ENCODE data around the gene PPP1R3E. TPM values are rescaled to one million over a fixed set of nuclear protein-coding genes. Genes with fewer than 3 reads are reported as not detected.

PPP1R3E gene
- total and polyA plus RNA-seq, 2 experiments from 2014 or later = 4.6 to 6.1 TPM

GRCh38 chr14:23319746-23320583 is 17.3 kb upstream of the PPP1R3E start:
- Histone ChIP-seq H3K27ac (peak overlapping the region; percentile 93), H3K79me2 (peaks cover 28% of the 10 kb centered on the region), H3K4me1 (ENCODE audit: insufficient read depth) (peaks cover 14% of the 10 kb centered on the region), H3K36me3 (replicated peaks; ENCODE audit: insufficient read depth, low read depth) (no peaks in the 10 kb centered on the region), H3K4me2 (peak overlapping the region; percentile 69), H3K9me3 (ENCODE audit: low read depth) (no peaks in the 10 kb centered on the region), H3K27me3 (no peaks in the 10 kb centered on the region), H3K9me2 (replicated peaks; ENCODE audit: insufficient read depth) (no peaks in the 10 kb centered on the region), H3K4me3 (no peak overlapping the region), H2AFZ (peak overlapping the region; percentile 20), H4K20me1 (ENCODE audit: insufficient read depth, poor library complexity, severe bottlenecking) (peaks cover 12% of the 10 kb centered on the region)
- TF ChIP-seq CTCF (IDR thresholded peaks at IDR 0.05; ENCODE audit: poor library complexity) = no peak
- no peak for TF ChIP-seq EZH2phosphoT487 (IDR thresholded peaks at IDR 0.05; ENCODE audit: low read depth, severe bottlenecking, unreplicated experiment)
- no peak for TF ChIP-seq EZH2 (IDR thresholded peaks at IDR 0.05; ENCODE audit: borderline replicate concordance)
- WGBS (ENCODE audit: low lambda C conversion rate, missing lambda C conversion rate) = 98% methylated on average over 17 of the region's 17 CpGs
- no peak for DNase-seq (ENCODE audit: low spot score)

- DNase-seq (ENCODE audit: low spot score) = no peak
- TF ChIP-seq EZH2phosphoT487 (IDR thresholded peaks at IDR 0.05; ENCODE audit: low read depth, severe bottlenecking, unreplicated experiment) (no peak), EZH2 (IDR thresholded peaks at IDR 0.05; ENCODE audit: borderline replicate concordance) (no peak), CTCF (IDR thresholded peaks at IDR 0.05; ENCODE audit: poor library complexity) (no peak)
- Histone ChIP-seq H3K9me3 (ENCODE audit: low read depth) (no peaks in the 10 kb centered on the region), H3K4me1 (ENCODE audit: insufficient read depth) (peaks cover 6% of the 10 kb centered on the region), H3K4me2 (no peak overlapping the region), H3K79me2 (peaks cover 9% of the 10 kb centered on the region), H3K36me3 (replicated peaks; ENCODE audit: insufficient read depth, low read depth) (no peaks in the 10 kb centered on the region), H2AFZ (no peak overlapping the region), H4K20me1 (ENCODE audit: insufficient read depth, poor library complexity, severe bottlenecking) (no peaks in the 10 kb centered on the region), H3K9me2 (replicated peaks; ENCODE audit: insufficient read depth) (no peaks in the 10 kb centered on the region), H3K4me3 (no peak overlapping the region), H3K27ac (no peak overlapping the region), H3K27me3 (no peaks in the 10 kb centered on the region)
- 98% methylated on average over 5 of the region's 5 CpGs for WGBS (ENCODE audit: low lambda C conversion rate, missing lambda C conversion rate)
Measured at GRCh38 chr14:23316300-23316699, 13.6 kb upstream of the PPP1R3E start.

GRCh38 chr14:23310546-23310945 is 7.9 kb upstream of the PPP1R3E start:
- peaks cover 20% of the 10 kb centered on the region for H3K4me1 ChIP-seq (ENCODE audit: insufficient read depth)
- no peaks in the 10 kb centered on the region for H4K20me1 ChIP-seq (ENCODE audit: insufficient read depth, poor library complexity, severe bottlenecking)
- peaks cover 55% of the 10 kb centered on the region for H3K79me2 ChIP-seq
- H3K9me2 ChIP-seq (replicated peaks; ENCODE audit: insufficient read depth) = no peaks in the 10 kb centered on the region
- DNase-seq (ENCODE audit: low spot score) = no peak
- 95% methylated on average over 1 of the region's 1 CpG for WGBS (ENCODE audit: low lambda C conversion rate, missing lambda C conversion rate)
- H3K27ac ChIP-seq = no peak overlapping the region
- no peaks in the 10 kb centered on the region for H3K36me3 ChIP-seq (replicated peaks; ENCODE audit: insufficient read depth, low read depth)
- H3K9me3 ChIP-seq (ENCODE audit: low read depth) = no peaks in the 10 kb centered on the region
- no peaks in the 10 kb centered on the region for H3K27me3 ChIP-seq
- TF ChIP-seq EZH2phosphoT487 (IDR thresholded peaks at IDR 0.05; ENCODE audit: low read depth, severe bottlenecking, unreplicated experiment) (no peak), EZH2 (IDR thresholded peaks at IDR 0.05; ENCODE audit: borderline replicate concordance) (no peak), CTCF (IDR thresholded peaks at IDR 0.05; ENCODE audit: poor library complexity) (no peak)
- no peak overlapping the region for H2AFZ ChIP-seq
- H3K4me3 ChIP-seq = no peak overlapping the region
- no peak overlapping the region for H3K4me2 ChIP-seq

All from hepatocyte (in vitro differentiated cells).